Mucosa of descending colon (tissue), 3 donors: Measurements from ENCODE around the gene TSPAN8. TPM values are rescaled to one million over a fixed set of nuclear protein-coding genes. Genes with fewer than 3 reads are reported as not detected.

Experiments used
- ATAC-seq: fragments of 200-7000 bp; cut with Tn5 transposase; one replicate; pipeline ENCODE4 v1.9.1; 2020; ENCODE audit warnings: mild to moderate bottlenecking, moderate library complexity
- DNase-seq, 3 donors: peaks; one replicate each; pipeline ENCODE4 v3.0.0-alpha.2; 2020
- H3K36me3 ChIP-seq: fragments of 200-600 bp; one replicate; pipeline ENCODE4 v1.8.0; 2021; ENCODE audit warnings: low read depth, mild to moderate bottlenecking
- H3K4me1 ChIP-seq: fragments of 200-600 bp; one replicate; pipeline ENCODE4 v1.8.0; 2021; ENCODE audit warnings: low read depth, mild to moderate bottlenecking
- H3K4me3 ChIP-seq: fragments of 200-600 bp; one replicate; pipeline ENCODE4 v1.8.0; 2021; ENCODE audit warnings: mild to moderate bottlenecking
- H3K9me3 ChIP-seq: fragments of 200-600 bp; one replicate; pipeline ENCODE4 v1.8.0; 2021; ENCODE audit warnings: mild to moderate bottlenecking
- intact Hi-C, 2 donors: fragments of 100-400 bp; cut with DNase I in 1 of 2; cut with micrococcal nuclease in 1 of 2; formaldehyde crosslinking; loops; one replicate each; pipeline versions ENCODE4 v1.11.0 to v1.11.1; 2022; cut with DNase I, micrococcal nuclease
- total RNA-seq, 3 donors: library from RNA; stranded (reverse); fragmentation: NEBNext Ultra II Directional in 2 of 3; extraction: Animal tissue kit (Norgen Biotek cat#: 25700) in 2 of 3; gene quantifications; one replicate each; pipeline versions ENCODE4 v1.2.1 to v1.2.4, GENCODE V29; 2021 to 2023
- TF ChIP-seq, protein P1 (sequence below): fragments of 200-600 bp; IDR thresholded peaks from one replicate; pipeline ENCODE4 v1.8.0; 2022; ENCODE audit warnings: antibody characterized with exemption, mild to moderate bottlenecking
- donor health status: DM: no; HTN: no; CAD: no; lungs with moderate emphysema.
- donor health status: DM: no; HTN: no; CAD: no.
- donor health status: DM: no; HTN: yes; CAD: no.

Gene TSPAN8
- total RNA-seq, 3 donors from 2014 or later, result 685 to 1,687 (median 1,460) TPM

DNA sequence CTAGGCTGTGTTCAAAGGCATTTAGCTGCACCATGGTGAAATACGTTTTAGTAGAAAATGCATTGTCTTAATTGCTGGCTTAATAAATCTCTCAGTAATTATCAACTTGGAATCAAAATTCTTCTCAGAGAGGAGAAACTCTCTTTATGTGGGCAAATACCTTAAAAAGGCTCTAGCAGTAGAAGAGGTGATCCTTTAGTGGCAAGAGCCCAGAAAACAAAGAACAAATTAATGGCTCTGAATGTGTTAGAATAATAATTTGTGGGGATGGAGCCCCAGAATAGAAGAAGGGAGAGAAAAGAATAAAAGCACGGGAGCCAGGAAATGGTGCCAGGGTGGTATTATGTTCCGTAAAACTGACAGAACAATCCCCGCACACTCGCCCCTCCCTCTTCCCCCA lies 14.8 kb downstream of the TSPAN8 start:
- H3K4me1 ChIP-seq, result peaks cover 15% of the 10 kb centered on the region

DNA sequence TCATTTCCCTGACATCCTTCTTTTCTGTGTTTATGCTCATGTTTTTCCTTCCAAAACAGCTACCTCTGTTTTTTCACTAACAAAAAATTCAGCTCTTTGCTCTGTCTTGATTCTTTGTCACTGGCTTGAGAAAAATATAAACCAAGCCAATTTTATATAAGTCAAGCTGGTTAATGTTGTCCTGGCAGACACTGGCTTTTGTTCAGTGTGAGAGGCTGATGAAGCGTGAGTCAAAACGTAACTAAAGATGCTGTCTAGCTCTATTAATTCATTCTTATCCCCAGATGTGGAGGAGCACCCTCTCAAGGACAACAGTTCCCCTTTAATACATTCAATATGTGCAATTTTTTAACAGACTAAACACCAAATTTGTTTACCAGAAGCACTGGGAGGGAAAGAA lies 15.8 kb downstream of the TSPAN8 start:
- no peaks in the 10 kb centered on the region for H3K9me3 ChIP-seq
- H3K4me3 ChIP-seq, result no peak overlapping the region
- H3K4me1 ChIP-seq, result peaks cover 15% of the 10 kb centered on the region
- ATAC-seq, result no peak
- no peaks in the 10 kb centered on the region for H3K36me3 ChIP-seq
- intact Hi-C loops, result no loop called here
- no peak for DNase-seq
- TF ChIP-seq, protein P1, sequence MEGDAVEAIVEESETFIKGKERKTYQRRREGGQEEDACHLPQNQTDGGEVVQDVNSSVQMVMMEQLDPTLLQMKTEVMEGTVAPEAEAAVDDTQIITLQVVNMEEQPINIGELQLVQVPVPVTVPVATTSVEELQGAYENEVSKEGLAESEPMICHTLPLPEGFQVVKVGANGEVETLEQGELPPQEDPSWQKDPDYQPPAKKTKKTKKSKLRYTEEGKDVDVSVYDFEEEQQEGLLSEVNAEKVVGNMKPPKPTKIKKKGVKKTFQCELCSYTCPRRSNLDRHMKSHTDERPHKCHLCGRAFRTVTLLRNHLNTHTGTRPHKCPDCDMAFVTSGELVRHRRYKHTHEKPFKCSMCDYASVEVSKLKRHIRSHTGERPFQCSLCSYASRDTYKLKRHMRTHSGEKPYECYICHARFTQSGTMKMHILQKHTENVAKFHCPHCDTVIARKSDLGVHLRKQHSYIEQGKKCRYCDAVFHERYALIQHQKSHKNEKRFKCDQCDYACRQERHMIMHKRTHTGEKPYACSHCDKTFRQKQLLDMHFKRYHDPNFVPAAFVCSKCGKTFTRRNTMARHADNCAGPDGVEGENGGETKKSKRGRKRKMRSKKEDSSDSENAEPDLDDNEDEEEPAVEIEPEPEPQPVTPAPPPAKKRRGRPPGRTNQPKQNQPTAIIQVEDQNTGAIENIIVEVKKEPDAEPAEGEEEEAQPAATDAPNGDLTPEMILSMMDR, result no peak

More for the DNA sequence above, 14.8 kb downstream of the TSPAN8 start:
- no peak for ATAC-seq
- intact Hi-C loops, result no loop called here
- Histone ChIP-seq H3K9me3 (no peaks in the 10 kb centered on the region), H3K36me3 (no peaks in the 10 kb centered on the region), H3K4me3 (no peak overlapping the region)
- TF ChIP-seq, protein P1, result no peak
- DNase-seq, result no peak

DNA sequence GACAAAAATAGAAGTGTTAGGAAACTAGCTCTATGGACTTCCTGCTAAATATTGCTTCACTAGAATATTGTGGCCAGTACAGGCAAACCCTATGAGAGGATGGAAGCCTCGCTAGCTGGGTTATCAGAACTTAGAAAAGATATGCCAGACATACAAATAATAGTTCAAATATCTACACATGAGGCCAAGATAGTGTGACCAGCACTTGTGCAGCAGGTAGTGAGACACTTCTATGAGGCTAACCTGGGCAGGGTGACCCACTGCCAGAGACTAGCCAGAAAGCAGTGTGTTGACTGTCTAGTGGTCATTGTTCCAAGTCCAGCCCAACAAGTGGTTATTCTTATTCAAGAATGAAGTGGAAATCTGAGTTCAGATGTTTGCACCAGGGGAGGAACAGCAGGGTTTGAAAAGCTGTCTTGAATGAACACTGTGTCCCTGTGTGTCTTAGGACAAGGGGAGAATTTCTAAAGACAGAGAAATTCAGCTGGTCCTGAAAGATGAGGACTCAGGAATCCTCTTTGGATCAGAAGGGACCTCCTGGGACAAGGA lies 16.3 kb downstream of the TSPAN8 start:
- DNase-seq (no peak), ATAC-seq (peak; percentile 33)
- Histone ChIP-seq H3K4me1 (peaks cover 15% of the 10 kb centered on the region), H3K9me3 (no peaks in the 10 kb centered on the region), H3K36me3 (no peaks in the 10 kb centered on the region), H3K4me3 (no peak overlapping the region)
- TF ChIP-seq, protein P1, result no peak
- intact Hi-C loops, result no loop called here

DNA sequence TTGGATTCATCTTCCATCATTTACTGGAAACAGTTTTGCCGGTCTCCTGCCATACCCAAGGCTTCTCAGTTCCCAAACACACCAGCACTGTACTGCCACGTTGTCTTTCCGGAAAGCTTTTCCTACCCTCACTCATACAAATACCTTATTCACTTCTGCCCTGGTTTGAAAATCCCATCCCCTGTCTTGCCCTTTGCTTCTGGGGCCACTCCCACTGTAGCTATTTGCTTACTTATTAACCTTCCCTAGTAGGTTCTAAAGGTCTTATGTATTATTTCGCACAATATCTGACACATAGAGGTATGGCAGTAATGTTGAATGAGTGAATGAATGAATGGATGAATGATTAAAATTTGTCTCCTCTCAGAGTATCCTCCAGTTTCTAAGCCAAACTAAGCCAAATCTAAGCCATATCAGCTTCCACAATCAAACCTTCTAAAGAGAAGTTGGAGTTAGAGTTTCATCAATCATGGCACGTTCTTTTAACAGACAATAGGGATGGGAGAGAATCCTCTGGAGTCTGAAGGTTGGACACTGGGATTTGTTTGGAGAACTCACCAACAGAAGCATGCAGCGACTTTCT lies 18.6 kb downstream of the TSPAN8 start:
- ATAC-seq, result peak; percentile 81
- Histone ChIP-seq H3K4me3 (no peak overlapping the region), H3K36me3 (no peaks in the 10 kb centered on the region), H3K9me3 (no peaks in the 10 kb centered on the region), H3K4me1 (peaks cover 12% of the 10 kb centered on the region)
- peak in 1 of 3 donors; percentile 38 for DNase-seq
- intact Hi-C loops, result no loop called here
- TF ChIP-seq, protein P1, result no peak

DNA sequence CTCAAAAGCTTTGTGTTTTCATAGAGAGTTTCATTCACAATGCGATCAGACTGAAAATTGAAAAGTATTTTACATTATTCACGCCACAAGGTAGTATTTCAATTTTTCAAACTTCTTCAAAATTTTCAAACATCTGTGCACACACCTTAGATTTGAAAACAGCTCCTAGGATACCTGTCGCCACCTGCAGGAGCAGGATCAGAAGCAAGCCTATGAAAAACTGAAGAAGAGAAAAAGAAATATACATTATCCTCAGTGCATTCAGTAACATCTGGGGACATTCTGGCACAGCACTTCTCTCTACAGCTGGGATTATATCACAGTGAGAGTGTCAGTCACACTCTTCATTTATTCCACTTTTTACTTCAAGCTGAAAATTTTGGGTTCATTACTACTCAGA lies 19.8 kb downstream of the TSPAN8 start:
- no peaks in the 10 kb centered on the region for H3K9me3 ChIP-seq
- no peak overlapping the region for H3K4me3 ChIP-seq
- H3K36me3 ChIP-seq, result no peaks in the 10 kb centered on the region
- TF ChIP-seq, protein P1, result no peak
- intact Hi-C loops, result no loop called here
- no peak for DNase-seq
- no peak for ATAC-seq
- peaks cover 16% of the 10 kb centered on the region for H3K4me1 ChIP-seq
